ENCODE data around the gene ZKSCAN3.

- TF ChIP-seq SNAI2 (CRISPR knock-in tag; IDR thresholded peaks at IDR 0.05) (no peak), ARNTL (CRISPR knock-in tag; IDR thresholded peaks at IDR 0.05; ENCODE audit: borderline replicate concordance, low read depth) (no peak), ZNF565 (CRISPR knock-in tag; conservative IDR thresholded peaks at IDR 0.05; ENCODE audit: low read depth) (no peak)
These were observed 61.0 kb downstream of the ZKSCAN3 start for GRCh38 chr6:28410767-28411166.
